GM19395 (cell line): ENCODE results near the gene ARPC1A.
"Not testable (repeated sequence)": the region's sequence is repeated elsewhere in the genome, so short reads cannot be mapped to it uniquely, and the experiment has no call there.

Experiments
- ATAC-seq: cut with Tn5 transposase; IDR thresholded peaks from one replicate; pipeline ENCODE4 v1.9.1; 2021; ENCODE audit warnings: mild to moderate bottlenecking, moderate library complexity; ENCODE audit not compliant: unreplicated experiment

Gene ARPC1A

GRCh38 chr7:99325592-99326407 lies at the start of gene ARPC1A:
Gene ARPC1A, plus strand, starts transcription at chr7:99325898. Its CDS starts 7,456 bp downstream, at chr7:99333354.
- peak; percentile 81 for ATAC-seq

- no peak for ATAC-seq
Measured at GRCh38 chr7:99278180-99278579, 47.5 kb upstream of the ARPC1A start.

DNA sequence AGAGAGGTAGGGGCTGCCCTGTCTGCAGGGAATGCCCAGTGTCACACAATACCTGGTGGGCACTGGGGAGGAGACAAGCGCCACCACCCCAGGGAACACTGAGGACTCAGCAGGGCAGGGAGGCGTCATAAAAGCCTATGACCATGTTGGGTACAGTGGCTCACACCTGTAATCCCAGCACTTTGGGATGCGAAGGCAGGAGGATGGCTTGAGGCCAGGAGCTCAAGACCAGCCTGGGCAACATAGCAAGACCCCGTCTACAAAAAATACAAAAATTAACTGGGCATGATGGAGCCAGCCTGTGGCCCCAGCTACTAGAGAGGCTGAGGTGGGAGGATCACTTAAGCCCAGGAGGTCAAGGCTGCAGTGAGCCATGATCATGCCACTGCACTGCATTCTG lies 41.5 kb upstream of the ARPC1A start:
- ATAC-seq, result not testable (repeated sequence)

GRCh38 chr7:99287779-99288534 lies 37.7 kb upstream of the ARPC1A start:
- no peak for ATAC-seq

DNA sequence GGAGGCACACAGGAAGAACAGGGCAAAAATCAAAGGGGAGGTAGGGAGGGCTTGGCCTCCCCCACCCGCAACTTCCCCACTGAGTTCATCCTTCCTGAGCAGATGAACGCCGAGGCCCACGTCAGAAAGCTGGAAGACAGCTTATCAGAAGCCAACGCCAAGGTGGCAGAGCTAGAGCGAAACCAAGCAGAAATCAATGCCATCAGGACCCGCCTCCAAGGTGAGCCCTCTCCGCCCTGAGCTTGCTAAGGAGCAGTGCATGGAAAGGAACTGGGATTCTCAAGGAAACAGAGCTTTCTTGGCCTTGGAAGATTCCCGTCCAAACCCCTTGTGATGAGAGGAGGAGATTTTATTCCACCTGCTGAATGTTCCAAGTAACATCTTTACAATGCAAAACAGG lies 36.5 kb upstream of the ARPC1A start:
- no peak for ATAC-seq

DNA sequence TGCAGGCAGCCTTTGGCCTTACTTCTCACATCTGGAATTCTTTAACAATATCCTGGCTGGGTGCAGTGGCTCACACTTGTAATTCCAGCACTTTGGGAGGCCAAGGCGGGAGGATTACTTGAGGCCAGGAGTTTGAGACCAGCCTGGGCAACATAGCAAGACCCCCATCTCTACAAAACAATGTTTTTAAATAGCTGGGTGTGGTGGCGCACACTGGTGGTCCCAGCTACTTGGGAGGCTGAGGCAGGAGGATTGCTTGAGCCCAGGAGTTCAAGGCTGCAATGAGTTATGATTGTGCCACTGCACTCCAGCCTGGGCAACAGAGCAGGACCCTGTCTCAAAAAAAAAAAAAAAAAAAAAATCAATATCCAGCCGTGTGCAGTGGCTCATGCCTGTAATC lies 35.5 kb upstream of the ARPC1A start:
- ATAC-seq, result not testable (repeated sequence)

GRCh38 chr7:99290980-99291607 lies 34.6 kb upstream of the ARPC1A start:
- no peak for ATAC-seq

DNA sequence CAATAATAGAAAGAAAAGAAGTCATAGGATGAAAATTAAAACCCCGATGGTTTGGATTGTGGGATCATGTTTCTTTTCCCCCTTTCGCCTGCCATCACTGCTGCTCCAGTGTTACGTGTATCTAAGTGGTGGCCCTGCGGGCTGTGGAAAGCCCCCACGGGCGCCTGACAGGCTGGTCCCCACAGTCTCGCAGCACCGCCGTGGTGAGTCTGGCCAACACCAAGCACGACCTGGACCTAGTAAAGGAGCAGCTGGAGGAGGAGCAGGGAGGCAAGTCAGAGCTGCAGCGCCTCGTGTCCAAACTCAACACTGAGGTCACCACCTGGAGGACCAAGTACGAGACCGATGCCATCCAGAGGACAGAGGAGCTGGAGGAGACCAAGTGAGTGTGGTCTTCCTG lies 33.6 kb upstream of the ARPC1A start:
- ATAC-seq, result no peak

GRCh38 chr7:99293167-99293566 lies 32.5 kb upstream of the ARPC1A start:
- no peak for ATAC-seq

DNA sequence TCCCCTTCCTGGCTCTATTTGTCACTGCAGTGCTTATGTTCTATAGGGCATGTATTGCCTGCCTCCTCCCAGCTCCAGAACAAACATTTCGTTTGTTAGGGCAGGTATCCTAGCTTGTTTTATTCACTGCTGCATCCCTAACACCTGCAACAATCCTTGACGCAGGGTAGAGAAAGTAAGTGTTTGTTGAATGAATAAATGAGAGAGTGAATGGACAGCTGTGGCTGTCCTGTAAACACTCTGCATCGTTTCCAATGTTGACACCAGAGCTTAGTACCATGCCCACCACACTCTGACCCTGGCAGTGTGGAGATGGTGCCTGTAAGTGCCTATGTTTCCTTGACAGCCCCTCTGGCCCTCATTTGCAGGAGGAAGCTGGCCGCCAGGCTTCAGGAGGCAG lies 32.0 kb upstream of the ARPC1A start:
- no peak for ATAC-seq

DNA sequence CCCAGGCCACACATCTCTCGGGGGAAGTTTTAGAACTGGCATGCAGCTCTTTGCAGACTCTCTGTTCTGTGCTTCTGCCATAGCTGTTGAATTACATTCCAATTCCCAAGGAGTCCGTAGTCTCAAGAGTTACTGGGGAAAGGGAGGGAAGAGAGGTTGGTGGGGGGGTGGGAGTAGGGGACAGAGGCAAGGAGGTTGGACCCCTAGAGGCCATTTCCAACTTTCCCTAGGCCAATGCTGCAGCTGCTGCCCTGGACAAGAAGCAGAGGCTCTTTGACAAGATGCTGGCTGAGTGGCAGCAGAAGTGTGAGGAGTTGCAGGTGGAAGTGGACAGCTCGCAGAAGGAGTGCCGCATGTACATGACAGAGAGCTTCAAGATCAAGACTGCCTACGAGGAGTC lies 29.2 kb upstream of the ARPC1A start:
- ATAC-seq, result no peak

GRCh38 chr7:99301496-99301895 lies 24.2 kb upstream of the ARPC1A start:
- ATAC-seq, result no peak

GRCh38 chr7:99305473-99306260 lies 20.0 kb upstream of the ARPC1A start:
- ATAC-seq, result no peak

DNA sequence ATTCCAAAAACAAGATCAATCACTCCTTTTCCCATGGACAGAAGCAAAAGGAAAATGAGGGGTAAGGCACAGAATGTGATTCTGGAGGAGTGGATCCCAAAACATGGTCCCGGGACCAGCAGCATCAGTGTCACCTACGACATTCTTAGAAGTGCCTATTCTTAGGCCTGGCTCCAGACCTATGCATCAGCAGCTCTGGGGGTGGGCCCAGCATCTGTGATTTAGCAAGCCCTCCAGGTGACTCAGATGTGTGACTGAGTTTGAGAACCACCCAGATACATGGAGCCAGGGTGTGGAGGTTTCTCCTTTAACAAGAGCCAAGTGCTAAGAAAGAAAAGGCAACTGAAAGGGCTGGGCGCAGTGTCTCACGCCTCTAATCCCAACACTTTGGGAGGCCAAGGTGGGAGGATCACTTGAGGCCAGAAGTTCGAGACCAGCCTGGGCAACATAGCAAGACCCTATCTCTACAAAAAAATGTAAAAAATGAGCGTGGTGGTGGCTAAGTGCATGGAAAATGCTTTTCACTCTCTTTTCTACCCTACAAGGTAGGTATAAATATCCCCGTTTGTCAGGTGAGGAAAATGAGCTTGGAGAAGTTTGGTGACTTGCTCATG lies 17.1 kb upstream of the ARPC1A start:
- ATAC-seq, result no peak

DNA sequence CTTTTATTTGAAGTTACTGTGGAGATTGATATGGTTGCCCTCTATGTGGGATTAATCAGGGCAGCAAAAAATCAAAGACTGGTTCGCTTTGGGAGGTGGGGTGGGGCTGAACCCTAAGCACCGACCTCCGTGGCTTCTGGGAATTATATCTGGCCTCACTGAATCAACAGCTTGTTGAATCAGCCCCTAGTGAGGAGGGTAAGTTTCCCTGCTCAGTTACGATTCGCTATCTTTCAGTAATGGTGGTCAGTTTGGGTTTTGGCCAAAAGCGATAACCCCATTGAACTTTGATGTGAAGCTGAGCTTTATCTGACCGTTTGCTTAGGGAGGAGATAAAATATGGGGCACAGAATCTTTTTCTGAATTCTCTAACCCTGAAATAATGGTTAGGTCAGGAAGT lies 16.6 kb upstream of the ARPC1A start:
- no peak for ATAC-seq

DNA sequence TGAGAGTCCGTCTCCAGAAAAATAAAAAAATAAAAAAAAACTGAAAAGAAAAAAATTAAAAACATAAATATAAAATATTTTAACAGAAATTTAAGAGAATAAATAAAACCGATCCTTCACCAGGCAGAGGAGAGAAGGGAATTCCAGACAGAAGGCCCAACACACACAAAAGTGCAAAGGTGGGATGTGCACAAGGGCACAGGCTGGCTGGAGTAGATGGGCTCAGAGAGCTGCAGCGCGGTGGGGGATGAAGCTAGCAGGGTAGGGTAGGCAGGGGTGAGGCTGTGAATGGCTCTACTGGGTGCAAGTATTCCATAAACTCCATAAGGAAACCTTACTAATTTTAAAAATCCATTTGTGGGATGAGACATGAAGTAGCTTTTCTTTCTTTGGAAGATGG lies 15.7 kb upstream of the ARPC1A start:
- no peak for ATAC-seq

DNA sequence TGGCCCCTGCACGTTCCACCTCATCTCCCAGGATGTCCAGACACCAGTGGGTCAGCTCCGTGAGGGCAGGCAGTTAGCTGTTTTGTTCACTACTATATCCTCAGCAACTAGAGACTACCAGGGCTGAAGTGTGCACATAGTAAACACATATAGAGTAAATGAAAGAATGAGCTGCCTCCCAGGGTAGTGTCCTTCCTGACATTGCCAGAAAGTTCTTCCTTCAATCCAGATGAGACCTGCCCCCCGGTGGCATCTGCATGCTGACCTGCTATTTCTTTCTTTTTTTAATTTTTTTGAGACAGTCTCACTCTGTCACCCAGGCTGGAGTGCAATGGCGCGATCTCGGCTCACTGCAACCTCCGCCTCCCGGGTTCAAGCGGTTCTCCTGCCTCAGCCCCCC lies 14.0 kb upstream of the ARPC1A start:
- no peak for ATAC-seq

DNA sequence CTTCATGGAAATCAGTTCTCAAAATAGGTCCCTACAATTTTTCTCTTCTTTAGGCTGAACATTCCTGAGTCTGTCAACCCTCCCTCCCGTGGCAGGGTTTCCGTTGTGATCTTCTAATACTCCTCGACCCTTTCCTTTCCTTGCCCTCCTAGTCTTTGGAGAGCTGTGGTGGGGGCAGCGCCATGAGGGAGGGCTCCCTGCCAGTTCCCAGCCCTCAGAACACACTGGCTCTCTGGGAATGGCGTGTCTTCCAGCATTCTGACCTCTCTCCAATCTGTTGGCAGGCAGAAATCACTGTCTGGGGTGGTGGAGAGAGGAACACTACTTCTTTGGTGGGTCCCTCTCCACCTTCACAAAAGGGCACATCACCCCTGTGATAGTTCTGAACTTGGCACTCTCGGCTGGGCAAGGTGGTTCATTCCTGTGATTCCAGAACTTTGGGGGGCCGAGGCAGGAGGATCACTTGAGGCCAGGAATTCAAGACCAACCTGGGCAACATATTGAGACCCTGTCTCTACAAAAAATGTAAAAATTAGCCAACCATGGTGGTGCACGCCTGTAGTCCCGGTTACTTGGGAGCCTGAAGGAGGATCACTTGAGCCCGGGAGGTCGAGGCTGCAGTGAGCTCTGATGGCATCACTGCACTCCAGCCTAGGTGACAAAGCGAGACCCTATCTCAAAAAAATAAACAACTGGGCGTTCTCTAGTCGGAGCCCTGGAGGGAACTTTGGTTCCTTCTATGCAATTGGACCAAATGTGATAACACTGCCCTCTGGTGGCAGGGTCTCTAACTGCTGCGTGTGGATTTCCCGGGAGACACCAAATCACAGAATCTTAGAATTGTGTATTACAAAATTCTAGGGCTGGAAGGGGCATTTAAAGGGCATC lies 13.1 kb upstream of the ARPC1A start:
- ATAC-seq, result no peak

GRCh38 chr7:99313204-99313573 lies 12.5 kb upstream of the ARPC1A start:
- no peak for ATAC-seq

- no peak for ATAC-seq
Measured at GRCh38 chr7:99314504-99314903, 11.2 kb upstream of the ARPC1A start.
